GM19025 (cell line): Measurements from ENCODE around the gene SLC16A6.
"Not testable (repeated sequence)": the region's sequence is repeated elsewhere in the genome, so short reads cannot be mapped to it uniquely, and the experiment has no call there.

Source experiments
- ATAC-seq: cut with Tn5 transposase; IDR thresholded peaks from one replicate; pipeline ENCODE4 v1.9.1; 2021; ENCODE audit warnings: mild to moderate bottlenecking, low read depth, moderate library complexity; ENCODE audit not compliant: unreplicated experiment

Gene SLC16A6

DNA sequence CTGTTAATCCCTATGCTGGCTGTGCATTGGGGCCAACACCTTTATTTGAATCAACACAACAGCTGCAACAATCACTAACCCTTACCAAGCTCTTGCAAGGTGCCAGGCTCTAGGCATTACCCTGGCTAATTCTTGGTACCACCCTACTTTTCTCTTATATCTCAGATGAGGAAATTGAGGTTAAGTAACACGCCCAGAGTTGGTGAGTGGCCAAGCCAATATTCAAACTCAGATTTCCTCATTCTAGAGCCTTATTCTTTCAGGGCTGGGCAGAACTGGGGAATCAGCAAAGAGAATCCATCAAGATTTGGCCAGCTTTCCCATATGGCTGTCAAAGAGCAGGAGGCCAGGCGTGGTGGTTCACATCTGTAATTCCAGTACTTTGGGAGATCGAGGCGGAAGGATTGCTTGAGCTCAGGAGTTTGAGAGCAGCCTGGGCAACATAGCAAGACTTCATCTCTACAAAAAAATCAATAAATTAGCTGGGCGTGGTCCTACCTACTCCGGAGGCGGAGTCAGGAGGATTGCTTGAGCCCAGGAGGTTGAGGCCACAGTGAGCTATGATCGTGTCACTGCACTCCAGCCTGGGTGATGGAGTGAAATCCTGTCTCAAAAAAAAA is 24.1 kb upstream of the SLC16A6 start:
- no peak for ATAC-seq

DNA sequence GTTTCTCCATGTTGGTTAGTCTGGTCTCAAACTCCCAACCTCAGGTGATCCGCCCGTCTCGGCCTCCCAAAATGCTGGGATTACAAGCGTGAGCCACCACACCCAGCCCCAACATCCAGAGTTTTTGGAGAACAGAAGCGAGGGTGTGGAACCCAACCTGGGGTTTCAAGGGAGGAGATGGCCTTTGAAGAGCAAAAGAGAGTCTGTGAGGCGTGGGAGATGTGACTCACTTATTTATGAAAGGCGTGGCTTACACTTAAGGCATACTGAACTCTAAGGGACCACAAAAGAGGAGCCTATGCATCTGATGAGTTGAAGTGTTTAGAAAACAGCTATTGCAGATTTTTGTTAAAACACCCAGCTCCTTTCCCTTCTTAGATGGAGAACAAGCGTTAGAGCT is 19.2 kb upstream of the SLC16A6 start:
- no peak for ATAC-seq

GRCh38 chr17:68309066-68309670 is 18.2 kb upstream of the SLC16A6 start:
- ATAC-seq: not testable (repeated sequence)

DNA sequence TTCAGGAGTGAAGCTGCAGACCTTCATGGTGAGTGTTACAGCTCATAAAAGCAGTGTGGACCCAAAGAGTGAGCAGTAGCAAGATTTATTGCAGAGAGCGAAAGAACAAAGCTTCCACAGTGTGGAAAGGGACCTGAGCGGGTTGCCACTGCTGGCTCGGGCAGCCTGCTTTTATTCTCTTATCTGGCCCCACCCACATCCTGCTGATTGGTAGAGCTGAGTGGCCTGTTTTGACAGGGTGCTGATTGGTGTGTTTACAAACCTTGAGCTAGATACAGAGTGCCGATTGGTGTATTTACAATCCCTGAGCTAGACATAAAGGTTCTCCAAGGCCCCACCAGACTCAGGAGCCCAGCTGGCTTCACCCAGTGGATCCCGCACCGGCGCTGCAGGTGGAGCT is 17.6 kb upstream of the SLC16A6 start:
- not testable (repeated sequence) for ATAC-seq

DNA sequence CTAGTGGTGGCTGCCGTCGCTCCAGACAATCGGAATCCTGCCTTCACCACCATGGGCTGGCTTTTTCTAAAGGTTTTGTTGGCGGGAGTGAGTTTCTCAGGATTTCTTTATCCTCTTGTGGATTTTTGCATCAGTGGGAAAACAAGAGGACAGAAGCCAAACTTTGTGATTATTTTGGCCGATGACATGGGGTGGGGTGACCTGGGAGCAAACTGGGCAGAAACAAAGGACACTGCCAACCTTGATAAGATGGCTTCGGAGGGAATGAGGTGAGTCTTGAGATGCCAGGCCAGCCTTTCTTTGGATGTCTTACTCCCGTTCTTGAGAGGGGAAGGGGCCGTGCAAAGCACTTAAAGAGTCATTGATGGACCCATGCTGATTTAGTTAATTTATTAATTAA is 16.5 kb upstream of the SLC16A6 start:
- no peak for ATAC-seq

GRCh38 chr17:68306819-68307218 is 15.9 kb upstream of the SLC16A6 start:
- no peak for ATAC-seq

DNA sequence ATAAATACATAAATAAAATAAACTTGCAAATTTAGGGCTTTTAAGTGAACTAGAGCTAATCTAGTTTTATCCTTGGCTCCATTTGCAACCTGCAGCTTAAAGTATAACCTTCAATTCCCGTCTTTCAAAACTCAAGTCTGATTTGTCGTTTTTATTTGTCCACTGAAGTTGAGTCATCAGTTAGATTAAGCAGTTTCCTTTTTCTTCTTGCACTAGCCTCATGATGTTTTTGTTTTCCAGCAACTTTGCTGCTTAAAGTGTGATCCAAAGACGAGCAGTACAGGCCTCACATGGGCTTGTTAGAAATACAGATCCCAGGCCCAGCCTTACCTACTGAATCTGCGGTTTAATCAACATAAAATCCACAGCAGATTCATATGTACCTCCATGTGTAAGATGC is 14.2 kb upstream of the SLC16A6 start:
- no peak for ATAC-seq

DNA sequence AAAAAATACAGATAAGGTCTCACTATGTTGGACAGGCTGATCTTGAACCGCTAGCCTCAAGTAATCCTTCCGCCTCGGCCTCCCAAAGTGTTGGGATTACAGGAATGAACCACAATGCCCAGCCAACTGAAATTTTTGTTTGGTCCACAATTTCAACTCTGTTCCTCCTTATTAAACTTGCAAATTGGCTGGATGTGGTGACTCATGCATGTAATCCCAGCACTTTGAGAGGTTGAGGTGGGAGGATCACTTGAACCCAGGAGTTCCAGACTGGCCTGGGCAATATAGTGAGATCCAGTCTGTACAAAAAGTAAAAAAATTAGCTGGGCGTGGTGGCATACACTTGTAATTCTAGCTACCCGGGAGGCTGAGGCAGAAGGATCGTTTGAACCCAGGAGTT is 13.8 kb upstream of the SLC16A6 start:
- ATAC-seq: no peak

- no peak for ATAC-seq
Measured at GRCh38 chr17:68302666-68303065, 11.7 kb upstream of the SLC16A6 start.

DNA sequence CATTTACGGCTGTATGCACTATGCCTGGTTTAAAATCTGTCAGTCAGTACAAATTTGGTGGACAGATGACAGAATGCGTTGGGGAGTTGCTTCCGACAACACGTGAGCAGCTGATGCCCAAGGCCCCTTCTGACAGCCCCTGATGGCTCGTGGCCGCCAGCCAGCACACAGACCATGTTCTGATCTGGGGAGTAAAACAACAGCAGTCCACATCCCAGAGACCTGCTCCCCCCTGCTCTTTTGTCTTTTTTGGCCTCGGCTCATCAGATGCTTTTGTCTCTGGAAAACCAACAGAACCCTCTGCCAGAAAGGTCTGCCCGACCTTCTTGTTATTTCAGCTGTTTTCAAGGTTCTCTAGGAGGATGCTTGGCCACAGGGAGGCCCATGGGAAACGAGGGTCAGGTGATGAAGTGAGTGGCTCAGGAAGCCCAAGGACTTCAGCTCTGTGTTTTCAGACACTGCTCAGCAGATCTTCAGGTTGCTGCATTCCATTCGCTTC is 11.2 kb upstream of the SLC16A6 start:
- ATAC-seq: no peak

DNA sequence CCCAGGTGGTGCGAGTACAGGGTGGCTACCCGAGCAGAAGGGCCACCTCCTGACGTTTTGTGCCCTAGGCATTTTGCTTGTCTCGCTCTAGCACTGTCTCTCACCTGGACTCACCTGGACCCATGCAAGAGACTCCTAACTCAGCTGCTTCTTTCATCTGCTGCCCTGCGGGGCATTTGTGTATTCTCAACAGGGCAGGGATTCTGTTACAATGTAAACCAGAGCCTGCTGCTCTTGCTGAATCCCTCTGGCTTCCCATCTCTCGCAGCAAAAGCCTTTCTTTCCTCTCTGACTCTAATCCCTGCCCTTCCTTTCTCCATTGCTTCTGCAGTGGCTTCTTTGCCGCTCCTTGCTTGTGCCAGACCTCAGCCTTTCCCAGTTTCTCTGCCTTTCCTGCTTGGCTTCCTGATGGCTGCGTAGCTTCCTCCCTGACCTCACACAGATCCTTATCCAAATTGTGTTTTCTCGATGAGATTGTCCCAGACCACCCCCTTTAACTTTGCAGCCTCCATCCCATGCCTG is 10.6 kb upstream of the SLC16A6 start:
- ATAC-seq: no peak

DNA sequence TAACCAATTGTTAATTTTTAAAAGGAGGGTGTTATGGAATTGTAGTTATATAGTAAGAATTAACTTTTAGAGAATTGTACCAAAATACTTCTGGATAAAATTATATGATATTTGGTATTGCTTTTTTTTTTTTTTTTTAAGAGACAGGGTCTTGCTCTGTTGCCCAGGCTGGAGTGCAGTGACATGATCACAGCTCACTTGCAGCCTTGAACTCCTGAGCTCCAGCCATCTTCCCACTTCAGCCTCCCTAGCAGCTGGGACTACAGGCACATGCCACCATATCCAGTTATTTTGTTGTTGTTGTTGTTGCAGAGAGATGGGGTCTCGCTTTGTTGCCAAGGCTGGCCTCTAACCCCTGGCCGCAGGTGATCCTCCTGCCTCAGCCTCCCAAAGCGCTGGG is 8.9 kb upstream of the SLC16A6 start:
- ATAC-seq: no peak

DNA sequence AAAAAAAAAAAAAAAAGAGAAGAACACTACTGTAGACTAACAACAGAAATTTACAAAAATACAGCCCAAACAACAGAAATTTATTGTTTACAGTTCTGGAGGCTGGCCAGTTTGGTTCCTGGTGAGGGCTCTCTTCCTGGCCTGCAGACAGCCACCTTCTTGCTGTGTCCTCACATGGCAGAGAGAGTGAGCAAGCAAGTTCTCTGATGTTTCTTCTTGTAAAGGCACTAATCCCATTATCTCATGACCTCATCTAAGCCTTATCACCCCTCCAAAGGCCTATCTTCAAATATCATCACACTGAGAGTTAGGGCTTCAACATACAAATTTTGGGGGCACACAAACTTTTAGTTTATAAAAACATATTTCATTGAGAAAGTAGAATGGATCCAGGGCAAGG is 7.7 kb upstream of the SLC16A6 start:
- ATAC-seq: no peak

GRCh38 chr17:68297195-68297594 is 6.3 kb upstream of the SLC16A6 start:
- ATAC-seq: no peak

- ATAC-seq: no peak
Measured at GRCh38 chr17:68296217-68297191, 5.6 kb upstream of the SLC16A6 start.

GRCh38 chr17:68295086-68295485 is 4.2 kb upstream of the SLC16A6 start:
- ATAC-seq: no peak

- no peak for ATAC-seq
Measured at GRCh38 chr17:68294617-68295016, 3.7 kb upstream of the SLC16A6 start.

DNA sequence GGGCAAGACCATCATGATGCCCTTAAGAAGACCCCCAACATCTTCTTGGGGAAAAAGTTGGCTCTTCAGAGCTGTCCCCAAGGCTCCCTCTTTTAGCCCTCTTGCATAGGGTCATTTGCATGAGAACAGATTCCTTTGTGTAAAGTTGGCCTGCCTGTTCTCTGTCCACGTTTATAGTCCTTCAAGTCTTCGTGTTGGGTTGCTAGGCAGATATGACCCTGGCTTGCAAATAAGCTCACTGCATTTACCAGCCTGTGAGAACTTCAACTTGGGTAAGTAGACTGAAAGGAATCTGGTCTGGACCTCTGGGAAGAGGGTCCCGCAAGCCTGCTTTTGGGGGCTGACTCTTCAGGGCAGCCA is 3.2 kb upstream of the SLC16A6 start:
- no peak for ATAC-seq

DNA sequence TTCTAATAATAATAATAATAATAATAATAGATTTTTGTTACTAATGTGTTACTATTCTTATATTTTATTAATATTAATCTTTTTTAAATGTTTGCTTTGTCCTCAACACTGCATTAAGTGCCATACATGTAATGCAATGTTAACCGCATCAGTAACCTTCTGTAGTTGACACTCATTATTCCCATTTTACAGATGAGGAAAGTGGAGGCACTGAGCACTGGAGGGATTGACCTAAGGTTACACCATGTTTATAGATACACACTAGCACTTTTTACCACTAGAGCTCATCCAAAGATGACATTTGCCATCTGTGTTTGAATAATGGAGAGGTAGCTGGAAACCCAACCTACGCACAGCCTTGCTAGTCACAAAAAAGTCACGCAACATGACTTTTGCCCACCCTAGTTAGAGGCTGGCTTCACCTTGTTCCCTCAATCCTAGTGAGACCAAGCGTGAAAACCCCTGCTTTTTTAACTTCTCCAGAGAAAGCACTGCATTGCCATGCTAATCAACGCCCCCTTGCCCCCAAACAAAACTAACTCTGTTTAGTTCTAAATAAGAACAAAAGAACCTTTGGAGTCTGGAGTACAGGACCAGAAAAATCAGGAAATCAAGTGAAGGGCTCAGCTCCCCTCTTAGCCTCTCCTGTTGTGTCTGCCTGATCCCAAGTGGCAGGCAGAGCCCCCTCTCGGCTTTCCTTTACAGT is 2.7 kb upstream of the SLC16A6 start:
- ATAC-seq: no peak

DNA sequence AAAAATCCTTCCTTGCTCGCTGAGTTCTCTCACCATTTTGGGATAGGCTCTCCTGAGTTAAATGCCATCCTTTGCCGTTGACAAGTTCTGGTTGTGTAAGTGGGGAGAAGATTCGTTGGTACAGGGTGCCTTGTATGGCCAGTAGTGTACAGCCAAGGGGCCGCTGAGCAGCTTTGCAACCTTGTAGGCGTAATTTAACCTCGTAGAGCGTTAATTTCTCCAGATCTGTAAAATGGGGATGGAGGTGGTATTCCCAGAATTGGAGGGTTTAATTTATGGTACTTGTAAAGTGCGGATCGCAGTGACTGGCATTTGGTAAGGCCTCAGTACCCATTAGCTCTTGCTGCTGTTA is 1.7 kb upstream of the SLC16A6 start:
- ATAC-seq: no peak
